ENCODE results near the gene R3HDM2.

- TF ChIP-seq POLR2A (IDR thresholded peaks at IDR 0.05) (no peak), CTCF (IDR thresholded peaks at IDR 0.05) (no peak)
These were observed 11.1 kb upstream of the R3HDM2 start for GRCh38 chr12:57441846-57442427.

Data from adrenal gland (tissue), 5 donors.